Measurements from ENCODE around the gene CHSY3.

The CHSY3 gene

GRCh38 chr5:130025511-130025910 lies 121.2 kb downstream of the CHSY3 start:
- no peak for DNase-seq

GRCh38 chr5:130032807-130033206 lies 128.5 kb downstream of the CHSY3 start:
- no peak for DNase-seq

GRCh38 chr5:130034566-130035210 lies 130.4 kb downstream of the CHSY3 start:
- DNase-seq, result peak; percentile 81

GRCh38 chr5:130035388-130035787 lies 131.1 kb downstream of the CHSY3 start:
- no peak for DNase-seq

- no peak for DNase-seq
Observed at GRCh38 chr5:130037905-130038304, 133.6 kb downstream of the CHSY3 start.

GRCh38 chr5:130043834-130044233 lies 139.6 kb downstream of the CHSY3 start:
- DNase-seq, result no peak

- peak; percentile 66 for DNase-seq
Observed at GRCh38 chr5:130045334-130045733, 141.1 kb downstream of the CHSY3 start.

GRCh38 chr5:130050585-130050984 lies 146.3 kb downstream of the CHSY3 start:
- DNase-seq, result no peak

GRCh38 chr5:130052752-130053151 lies 148.5 kb downstream of the CHSY3 start:
- no peak for DNase-seq

- peak; percentile 51 for DNase-seq
Observed at GRCh38 chr5:130055572-130055971, 151.3 kb downstream of the CHSY3 start.

- peak; percentile 6 for DNase-seq
Observed at GRCh38 chr5:130061746-130062145, 157.5 kb downstream of the CHSY3 start.

GRCh38 chr5:130063603-130064002 lies 159.3 kb downstream of the CHSY3 start:
- no peak for DNase-seq

GRCh38 chr5:130064484-130064883 lies 160.2 kb downstream of the CHSY3 start:
- DNase-seq, result no peak

GRCh38 chr5:130065617-130066016 lies 161.4 kb downstream of the CHSY3 start:
- no peak for DNase-seq

- DNase-seq, result peak; percentile 65
Observed at GRCh38 chr5:130066644-130067043, 162.4 kb downstream of the CHSY3 start.

- DNase-seq, result no peak
Observed at GRCh38 chr5:130067364-130067763, 163.1 kb downstream of the CHSY3 start.

GRCh38 chr5:130068101-130068500 lies 163.8 kb downstream of the CHSY3 start:
- no peak for DNase-seq

- peak; percentile 50 for DNase-seq
Observed at GRCh38 chr5:130068988-130069387, 164.7 kb downstream of the CHSY3 start.

GRCh38 chr5:130074820-130075219 lies 170.6 kb downstream of the CHSY3 start:
- no peak for DNase-seq

- DNase-seq, result no peak
Observed at GRCh38 chr5:130077007-130077406, 172.7 kb downstream of the CHSY3 start.

GRCh38 chr5:130078661-130079060 lies 174.4 kb downstream of the CHSY3 start:
- DNase-seq, result no peak

- no peak for DNase-seq
Observed at GRCh38 chr5:130090569-130091270, 186.5 kb downstream of the CHSY3 start.

GRCh38 chr5:130092991-130093390 lies 188.7 kb downstream of the CHSY3 start:
- peak; percentile 80 for DNase-seq

GRCh38 chr5:130096483-130096882 lies 192.2 kb downstream of the CHSY3 start:
- DNase-seq, result no peak
